ENCODE measurements around the gene CHD3.

DNA sequence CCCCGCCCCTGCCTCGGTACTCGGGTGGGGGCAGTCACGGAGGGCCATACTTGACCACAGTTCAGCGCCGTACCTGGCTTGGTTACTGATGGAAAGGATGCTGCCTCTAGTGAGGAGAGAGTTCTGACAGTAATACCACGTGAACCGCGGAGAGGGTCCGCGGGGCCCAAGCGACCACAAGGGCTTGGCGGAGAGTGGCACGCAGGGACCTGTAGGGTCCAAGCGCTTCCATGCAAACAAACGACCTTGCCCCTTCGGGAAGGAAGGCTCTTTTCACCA is 45.4 kb upstream of the CHD3 start:
- TF ChIP-seq, protein P1, sequence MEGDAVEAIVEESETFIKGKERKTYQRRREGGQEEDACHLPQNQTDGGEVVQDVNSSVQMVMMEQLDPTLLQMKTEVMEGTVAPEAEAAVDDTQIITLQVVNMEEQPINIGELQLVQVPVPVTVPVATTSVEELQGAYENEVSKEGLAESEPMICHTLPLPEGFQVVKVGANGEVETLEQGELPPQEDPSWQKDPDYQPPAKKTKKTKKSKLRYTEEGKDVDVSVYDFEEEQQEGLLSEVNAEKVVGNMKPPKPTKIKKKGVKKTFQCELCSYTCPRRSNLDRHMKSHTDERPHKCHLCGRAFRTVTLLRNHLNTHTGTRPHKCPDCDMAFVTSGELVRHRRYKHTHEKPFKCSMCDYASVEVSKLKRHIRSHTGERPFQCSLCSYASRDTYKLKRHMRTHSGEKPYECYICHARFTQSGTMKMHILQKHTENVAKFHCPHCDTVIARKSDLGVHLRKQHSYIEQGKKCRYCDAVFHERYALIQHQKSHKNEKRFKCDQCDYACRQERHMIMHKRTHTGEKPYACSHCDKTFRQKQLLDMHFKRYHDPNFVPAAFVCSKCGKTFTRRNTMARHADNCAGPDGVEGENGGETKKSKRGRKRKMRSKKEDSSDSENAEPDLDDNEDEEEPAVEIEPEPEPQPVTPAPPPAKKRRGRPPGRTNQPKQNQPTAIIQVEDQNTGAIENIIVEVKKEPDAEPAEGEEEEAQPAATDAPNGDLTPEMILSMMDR (IDR thresholded peaks at IDR 0.05): no peak
- TF ChIP-seq POLR2A (IDR thresholded peaks at IDR 0.05) (no peak), EP300 (IDR thresholded peaks at IDR 0.05) (no peak)

Measured in tibial nerve (tissue), 4 donors.